ENCODE results near the gene FN1.

GRCh38 chr2:215314896-215315295 lies 121.0 kb downstream of the FN1 start:
- TF ChIP-seq CTCF (IDR thresholded peaks at IDR 0.05) (no peak), EZH2 (IDR thresholded peaks at IDR 0.05; ENCODE audit: borderline replicate concordance, insufficient read depth, low read depth, low read length, poor library complexity, severe bottlenecking) (no peak)
